SK-N-DZ (cell line): ENCODE data around the gene PI16. TPM values are rescaled to one million over a fixed set of nuclear protein-coding genes. Genes with fewer than 3 reads are reported as not detected.

Experiments
- DNase-seq: peaks from one replicate; pipeline ENCODE4 v3.0.0-alpha.2; 2015; ENCODE audit warnings: low spot score
- polyA plus RNA-seq, 2 experiments: library from polyadenylated mRNA; depleted of rRNA; stranded (reverse); fragments of >200 nt; gene quantifications; 2 replicates each; pipeline ENCODE4 v1.2.3, GENCODE V29; 2014

Gene PI16, protein sequence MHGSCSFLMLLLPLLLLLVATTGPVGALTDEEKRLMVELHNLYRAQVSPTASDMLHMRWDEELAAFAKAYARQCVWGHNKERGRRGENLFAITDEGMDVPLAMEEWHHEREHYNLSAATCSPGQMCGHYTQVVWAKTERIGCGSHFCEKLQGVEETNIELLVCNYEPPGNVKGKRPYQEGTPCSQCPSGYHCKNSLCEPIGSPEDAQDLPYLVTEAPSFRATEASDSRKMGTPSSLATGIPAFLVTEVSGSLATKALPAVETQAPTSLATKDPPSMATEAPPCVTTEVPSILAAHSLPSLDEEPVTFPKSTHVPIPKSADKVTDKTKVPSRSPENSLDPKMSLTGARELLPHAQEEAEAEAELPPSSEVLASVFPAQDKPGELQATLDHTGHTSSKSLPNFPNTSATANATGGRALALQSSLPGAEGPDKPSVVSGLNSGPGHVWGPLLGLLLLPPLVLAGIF
- polyA plus RNA-seq (2014; cell fraction: cytosol; rRNA removed), result not detected in 2 replicates
- polyA plus RNA-seq (2014; cell fraction: nucleus; rRNA removed), result not detected in 2 replicates

DNA sequence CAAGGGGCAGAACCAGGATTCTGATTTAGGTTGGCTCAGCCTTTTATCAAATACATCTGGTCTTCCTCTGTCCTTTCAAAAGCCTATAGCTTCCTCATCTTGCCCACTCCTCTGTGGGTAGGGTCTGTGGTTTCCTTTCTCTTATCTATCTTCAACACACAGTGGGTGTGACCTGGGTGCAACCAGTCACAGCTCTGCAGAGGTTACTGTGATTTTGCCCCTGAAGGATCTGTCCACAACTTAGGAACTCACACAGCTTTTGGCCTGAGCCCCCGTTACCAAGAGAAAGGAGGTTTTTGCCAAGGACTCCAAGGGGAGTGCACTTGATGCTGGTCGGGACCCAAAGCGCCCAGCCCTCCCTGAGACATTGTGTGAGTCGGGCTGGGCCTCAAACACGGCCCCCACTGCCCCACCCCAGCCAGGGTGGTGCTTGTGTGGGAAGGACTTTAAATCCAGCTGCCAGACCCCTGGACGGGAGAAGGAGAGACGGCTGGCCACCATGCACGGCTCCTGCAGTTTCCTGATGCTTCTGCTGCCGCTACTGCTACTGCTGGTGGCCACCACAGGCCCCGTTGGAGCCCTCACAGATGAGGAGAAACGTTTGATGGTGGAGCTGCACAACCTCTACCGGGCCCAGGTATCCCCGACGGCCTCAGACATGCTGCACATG is at the start of gene PI16:
Gene PI16 (plus strand): TSS at position 477 of the 670 bp plus-strand sequence. CDS start 23 bp downstream, at position 500.
- no peak for DNase-seq

DNA sequence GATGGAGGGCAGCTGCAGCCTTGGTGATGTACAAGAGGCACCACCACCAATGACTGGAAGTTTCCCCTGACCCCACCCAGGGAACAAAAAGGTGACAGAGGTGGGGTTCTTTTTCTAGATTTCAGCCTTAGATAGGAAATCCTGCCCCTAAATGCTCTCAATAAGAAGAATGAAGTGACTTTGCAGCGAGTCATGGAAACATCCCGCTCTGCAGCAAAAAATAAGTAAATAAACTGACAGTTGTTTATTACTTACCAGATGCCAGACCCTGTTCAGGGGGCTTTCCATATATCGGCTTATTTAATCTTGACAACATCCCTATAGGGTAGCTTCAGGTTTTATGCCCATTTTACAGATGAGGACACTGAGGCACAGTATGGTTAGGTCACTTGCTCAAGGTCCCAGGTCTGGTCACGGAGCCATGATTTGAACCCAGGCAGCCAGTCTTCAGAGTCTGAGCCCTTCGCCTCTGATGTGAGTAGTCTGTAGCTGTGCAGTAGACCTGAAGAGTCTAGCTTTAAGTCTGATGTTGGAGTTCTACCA is 49.6 kb upstream of the PI16 start:
- no peak for DNase-seq

DNA sequence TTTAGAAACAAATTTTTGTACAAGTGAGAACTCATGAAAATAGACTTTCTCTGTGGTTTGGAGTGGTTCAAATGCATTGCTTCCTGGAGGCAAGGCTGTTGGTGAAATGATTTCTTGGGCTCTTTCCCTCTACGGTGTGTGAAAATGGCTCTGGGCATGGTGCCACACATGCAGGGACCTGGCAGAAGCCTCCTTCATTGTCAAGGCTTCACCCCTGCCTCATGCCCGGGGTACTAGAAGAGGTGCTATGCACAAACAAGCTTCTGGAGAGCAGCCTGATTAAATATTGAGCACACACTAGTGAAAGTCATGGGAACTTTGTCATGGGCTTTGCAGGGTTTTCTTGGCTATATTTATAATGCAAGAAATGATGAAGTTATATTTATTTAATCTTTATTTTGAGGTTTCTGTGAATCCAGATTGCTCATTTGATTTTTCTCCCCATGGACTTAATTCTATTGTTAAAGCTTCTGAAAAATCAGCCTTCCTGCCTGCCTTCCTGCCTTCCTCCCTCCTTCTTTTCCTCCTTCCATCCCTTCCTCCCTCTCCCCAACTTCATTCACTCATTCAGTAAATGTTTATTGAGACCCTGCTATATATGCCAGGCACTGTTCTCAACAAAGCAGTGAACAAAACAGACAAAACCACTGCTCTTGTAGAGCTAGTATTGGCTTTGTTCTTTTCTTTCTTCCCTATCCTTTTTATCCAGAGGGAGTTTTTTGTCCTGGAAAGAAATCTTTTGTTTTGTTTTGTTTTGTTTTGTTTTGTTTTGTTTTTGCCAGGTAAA is 47.8 kb upstream of the PI16 start:
- no peak for DNase-seq

DNA sequence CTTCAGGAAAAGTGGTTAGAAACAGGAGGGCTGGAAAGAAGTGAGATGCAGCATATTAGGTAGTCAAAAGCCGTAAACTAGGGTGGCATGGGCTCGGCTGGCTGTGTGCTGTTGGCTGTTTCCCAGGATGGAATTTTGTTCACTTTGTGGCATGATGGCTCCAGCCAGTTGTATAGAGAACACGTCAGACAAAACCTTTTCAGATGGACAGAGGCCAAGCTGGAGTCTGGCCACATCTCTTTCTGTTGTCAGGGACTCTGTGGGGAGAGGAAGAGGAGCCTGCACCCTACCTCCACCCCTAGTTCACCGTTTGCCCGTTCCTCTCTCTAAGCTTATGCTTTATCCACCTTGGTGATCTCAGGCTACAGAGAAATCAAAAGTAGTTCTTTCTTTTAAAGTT is 46.8 kb upstream of the PI16 start:
- no peak for DNase-seq

DNA sequence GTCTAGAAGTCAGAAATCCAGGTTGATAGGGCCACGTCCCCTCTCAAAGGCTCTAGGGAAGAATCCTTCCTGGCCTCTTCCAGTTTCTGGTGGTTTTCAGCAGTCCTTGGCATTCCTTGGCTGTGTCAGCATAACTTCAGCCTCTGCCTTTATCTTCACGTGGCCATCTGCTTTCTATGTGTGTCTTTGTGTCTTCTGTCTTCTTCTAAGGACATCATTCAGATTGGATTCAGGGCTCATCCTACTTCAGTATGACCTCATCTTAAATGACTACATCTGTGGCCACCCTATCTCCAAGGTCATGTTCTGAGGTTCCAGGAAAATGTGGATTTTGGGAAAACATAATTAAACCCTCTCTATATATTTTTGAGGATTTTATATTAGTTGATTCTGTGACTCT is 45.8 kb upstream of the PI16 start:
- no peak for DNase-seq

DNA sequence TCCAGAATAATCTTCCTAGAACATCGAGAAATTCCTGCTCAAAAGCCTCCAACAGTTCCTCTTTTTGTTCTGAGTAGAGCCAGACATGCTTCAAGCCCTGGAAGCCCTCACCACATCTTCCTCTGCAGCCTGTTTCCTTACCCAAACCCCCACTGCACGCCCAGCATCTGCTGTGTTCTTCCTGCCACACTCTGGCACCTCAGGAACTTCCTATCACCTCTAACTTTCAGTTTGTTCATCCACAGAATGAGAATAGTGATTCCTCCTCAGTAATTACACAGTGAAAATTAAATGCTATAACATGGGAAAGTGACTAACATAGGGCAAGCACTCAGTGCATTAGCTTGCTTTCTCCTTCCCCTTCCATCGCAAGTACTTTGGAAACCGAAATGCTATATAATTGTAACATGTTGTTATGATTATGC is 42.5 kb upstream of the PI16 start:
- DNase-seq, result no peak

DNA sequence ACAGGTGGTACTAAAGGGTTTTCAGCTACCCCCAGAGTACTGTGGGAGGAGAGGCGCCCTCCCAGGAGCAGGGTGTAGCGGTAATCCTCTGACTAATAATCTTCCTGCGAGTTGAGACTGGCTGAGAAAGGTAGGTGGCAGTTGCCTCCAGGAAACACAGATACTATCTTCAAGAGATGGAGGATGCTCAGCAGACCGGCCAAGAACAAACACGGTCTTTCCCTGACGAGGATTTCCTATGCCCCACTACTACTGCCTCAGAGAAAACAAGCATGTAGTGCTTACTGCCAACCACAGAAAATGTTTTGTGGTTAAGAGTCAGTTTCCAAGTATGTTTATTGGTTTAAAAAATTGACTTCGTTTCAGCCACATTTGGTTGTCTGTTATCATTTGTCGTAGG is 42.0 kb upstream of the PI16 start:
- no peak for DNase-seq

DNA sequence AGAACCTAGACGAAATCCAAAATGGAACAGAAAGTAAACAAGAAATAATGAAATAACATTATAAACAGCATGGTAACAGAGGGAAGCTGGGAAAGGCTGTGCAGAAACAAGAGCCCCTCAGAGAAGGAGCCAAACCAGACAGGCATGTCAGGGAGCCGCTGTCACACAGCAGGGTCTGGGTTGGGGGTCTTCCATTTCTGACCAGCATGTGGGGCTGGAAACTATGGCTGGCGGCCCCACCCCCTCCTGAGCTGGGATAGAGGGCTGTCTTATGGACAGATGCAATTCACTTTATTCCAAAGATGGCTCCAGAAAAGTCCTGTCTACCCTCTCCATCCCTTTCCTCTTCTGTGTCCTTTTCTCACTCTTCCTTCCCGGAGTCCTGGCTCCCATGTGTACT is 41.5 kb upstream of the PI16 start:
- DNase-seq, result no peak

DNA sequence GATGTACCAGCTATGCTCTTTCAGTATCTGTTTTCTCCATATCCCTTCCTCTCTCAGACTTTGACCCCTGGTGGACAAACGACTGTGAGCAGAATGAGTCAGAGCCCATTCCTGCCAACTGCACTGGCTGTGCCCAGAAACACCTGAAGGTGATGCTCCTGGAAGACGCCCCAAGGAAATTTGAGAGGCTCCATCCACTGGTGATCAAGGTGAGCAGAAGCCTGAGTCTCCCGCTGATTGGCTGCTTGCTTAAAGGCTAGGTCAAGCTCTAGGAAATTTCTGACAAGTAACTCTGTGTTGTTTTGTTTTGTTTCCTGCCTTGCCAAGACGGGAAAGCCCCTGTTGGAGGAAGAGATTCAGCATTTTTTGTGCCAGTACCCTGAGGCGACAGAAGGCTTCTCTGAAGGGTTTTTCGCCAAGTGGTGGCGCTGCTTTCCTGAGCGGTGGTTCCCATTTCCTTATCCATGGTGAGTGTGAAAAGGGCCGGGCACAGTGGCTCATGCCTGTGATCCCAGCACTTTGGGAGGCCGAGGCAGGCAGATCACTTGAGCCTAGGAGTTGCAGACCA is 40.2 kb upstream of the PI16 start:
- DNase-seq, result no peak

DNA sequence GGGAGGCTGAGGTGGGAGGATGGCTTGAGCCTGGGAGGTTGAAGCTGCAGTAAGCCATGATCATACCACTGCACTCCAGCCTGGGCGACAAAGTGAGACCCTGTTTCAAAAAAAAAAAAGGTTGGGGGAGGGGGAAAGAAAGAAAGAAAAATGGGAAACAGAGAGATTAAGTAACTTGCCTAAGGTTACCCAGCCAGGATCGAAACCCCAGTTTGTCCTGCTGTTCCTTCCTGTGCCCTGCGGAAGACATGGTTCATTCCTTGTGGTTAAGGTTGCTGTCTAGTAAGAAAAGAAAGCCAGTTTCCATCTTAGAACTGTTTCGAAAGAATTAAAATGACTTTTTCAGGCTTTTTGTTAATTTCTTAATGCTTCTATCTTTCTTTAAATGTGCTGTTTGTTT is 38.9 kb upstream of the PI16 start:
- no peak for DNase-seq

DNA sequence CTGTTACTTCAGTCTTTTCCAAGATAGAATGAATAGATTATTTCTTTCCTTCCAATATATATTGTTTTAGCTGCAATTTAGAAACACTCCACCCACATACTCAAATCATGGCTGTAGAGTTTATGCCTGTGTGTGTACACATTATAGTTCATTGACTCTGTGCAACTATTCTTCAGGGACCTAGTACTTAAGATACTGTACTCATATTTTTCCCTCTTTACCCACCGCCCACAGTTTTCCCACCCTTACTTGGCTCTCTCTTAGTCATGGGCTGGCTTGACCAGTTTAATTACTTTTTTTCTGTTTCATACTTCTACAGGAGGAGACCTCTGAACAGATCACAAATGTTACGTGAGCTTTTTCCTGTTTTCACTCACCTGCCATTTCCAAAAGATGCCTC is 38.4 kb upstream of the PI16 start:
- no peak for DNase-seq

DNA sequence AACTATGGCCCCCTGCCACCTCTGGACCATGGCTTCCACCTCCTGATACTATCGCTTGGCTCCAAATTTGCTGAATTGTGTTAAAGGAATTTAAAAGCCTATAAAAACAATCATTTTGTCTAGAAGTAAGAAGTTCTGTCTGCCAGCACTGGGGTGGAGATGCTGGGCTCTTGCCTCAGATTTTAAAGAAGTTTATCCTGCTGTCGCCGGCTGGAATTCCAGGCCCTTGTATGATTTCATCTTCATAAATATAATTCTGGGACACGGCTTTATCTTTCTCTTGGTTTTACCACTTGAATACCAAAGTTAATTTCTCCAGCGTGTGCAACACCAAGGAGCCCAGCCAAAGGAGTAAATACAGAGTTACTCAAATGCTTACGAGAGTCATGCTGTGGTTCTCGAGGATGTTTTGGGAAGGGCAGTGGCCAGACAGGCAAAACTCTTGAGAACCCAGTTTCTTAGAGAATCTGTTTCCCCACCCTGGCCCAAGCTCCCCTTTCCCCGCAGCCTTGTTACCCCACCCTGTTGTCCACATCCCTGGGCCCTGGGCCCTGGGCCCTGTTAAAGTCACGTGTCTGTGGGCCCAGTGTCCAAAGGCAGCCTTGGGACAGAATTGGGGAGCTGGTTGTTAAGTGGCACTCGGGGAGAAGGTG is 36.9 kb upstream of the PI16 start:
- DNase-seq, result no peak

DNA sequence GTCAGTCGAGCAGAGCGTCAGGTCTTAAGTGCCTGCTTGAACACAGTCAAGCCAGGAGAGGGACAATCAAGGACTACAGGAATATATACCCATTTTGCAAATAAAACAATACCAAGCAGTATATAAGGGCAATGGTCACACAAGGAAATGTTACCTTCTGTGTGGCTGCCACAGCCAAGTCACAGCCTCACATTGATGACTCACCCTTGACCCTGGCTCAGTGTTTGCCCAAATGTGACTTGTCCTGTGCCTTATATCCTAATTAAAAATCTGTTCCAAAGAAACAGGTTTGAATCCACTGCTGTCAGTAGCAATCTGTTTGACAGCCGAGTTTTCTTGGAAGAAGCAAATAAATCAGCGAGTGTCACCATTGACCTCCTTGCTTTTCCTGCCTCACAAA is 34.5 kb upstream of the PI16 start:
- DNase-seq, result no peak

DNA sequence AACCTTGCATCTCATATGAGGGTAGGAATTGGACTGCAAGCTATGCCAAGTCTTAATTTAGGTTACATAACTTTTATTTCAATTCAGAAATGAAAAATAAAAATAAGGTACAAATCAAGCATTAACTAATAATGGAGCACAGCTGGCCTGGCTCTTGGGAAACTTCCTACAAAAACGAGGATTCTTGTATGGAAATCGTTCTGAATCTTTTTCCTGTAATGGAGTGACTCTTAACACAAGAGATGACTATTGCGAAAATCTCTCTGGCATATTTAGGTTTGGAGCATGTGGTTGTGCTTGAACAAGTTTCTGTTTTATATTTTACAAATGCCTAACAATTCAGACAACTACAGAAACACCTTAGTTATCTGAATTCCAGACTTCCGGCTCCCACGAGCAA is 34.0 kb upstream of the PI16 start:
- DNase-seq, result no peak

DNA sequence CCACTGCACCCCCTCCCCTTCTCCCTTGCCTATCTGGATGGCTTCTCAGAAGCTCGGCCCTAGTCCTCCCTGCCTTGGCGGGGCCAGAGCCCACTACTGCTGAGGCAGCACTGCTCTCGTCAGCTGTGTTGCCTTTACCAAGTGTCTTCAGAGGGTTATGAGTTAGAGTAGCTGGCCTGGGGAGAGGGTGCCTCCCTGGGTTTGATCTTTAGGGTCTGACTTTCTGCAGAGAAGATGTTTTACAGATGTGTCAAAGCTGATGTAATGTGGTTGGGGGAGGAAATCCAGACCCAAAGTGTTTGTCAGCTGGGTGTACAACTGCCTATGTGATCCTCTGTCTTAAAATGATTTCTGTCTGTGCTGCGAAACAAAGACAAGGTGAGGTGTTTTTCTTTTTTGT is 30.4 kb upstream of the PI16 start:
- DNase-seq, result peak; percentile 61

DNA sequence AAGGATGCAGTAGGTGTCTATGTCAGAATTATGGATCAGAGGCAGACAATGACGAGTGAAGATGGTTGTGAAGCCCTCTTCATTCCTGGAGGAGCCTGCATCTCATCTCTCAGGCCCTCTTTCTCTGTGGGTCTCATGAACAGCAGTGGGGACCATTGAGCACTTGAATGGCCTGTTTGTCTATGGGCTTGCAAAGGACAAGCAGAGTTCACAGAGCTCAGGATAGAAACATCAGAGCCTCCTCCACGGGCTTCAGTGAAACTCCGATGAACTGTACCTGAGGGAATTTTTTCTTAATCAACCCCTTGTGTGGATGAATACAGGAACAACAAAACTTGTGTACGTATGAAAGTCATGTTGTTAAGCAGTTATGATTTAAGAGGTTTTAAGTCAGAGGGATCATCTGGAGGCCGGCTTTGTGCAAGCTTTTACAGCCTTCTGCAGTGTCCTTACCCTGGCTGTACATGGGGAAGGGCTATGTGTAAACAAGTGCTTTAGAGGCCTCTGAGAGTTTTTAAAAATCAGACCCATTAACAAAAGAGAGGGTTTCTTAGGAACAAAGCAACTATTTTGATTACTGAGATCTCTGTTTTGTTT is 29.7 kb upstream of the PI16 start:
- DNase-seq, result no peak

DNA sequence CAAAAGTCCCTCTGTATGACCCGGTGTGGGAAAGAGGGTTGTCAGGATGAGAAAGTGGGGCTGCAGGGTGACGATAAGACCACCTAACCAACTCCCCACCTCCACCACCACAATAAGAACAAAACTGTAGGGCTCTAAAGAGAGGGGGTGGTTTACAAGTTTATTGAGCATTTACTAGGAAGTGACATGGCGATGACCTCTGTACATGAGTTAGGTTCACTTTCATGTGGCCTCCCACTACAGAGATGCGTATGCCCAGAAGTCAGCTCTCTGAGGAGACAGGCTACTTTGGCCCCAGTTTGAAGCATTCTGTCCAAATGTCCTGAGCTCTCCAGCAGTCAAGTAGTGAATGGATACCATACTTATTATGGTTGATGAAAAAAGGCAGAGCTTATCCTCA is 28.7 kb upstream of the PI16 start:
- DNase-seq, result no peak

DNA sequence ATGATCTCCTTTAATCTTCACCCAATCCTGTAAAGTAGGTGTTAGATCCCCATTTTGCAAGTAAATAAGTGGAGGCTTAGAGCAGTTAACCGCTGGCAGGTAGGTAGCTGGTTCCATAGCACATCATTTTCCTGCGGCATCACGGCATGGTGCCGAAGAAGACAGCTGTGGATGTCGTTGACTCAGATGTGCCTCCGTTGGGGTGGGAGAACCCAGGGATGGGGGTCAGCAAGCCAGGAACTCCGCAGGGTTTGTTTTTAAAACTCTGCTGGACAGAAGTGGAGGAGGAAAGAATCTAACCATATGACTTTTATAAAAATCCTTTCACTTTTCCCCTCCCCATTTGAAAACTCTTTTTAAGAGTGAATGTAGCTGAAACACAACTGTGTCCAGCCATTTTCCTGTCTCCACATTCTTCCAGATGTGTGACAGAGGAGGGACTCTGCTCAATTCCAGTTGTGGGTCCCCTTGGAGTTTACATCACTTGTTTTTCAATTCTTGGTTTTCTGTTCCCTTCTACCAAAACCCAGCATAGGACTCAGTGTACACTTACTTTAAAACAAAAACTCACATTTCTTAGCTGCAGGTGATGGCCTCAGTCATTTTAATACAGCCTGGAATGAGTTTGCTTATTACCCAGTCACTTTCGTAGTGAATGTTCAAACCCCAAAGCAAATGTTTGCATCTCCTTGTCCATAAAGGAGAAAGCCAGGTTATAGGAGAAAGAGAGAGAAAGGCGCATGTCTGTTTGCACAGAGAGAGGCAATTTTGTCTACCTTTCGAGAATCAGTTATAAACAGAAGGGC is 27.6 kb upstream of the PI16 start:
- DNase-seq, result no peak

DNA sequence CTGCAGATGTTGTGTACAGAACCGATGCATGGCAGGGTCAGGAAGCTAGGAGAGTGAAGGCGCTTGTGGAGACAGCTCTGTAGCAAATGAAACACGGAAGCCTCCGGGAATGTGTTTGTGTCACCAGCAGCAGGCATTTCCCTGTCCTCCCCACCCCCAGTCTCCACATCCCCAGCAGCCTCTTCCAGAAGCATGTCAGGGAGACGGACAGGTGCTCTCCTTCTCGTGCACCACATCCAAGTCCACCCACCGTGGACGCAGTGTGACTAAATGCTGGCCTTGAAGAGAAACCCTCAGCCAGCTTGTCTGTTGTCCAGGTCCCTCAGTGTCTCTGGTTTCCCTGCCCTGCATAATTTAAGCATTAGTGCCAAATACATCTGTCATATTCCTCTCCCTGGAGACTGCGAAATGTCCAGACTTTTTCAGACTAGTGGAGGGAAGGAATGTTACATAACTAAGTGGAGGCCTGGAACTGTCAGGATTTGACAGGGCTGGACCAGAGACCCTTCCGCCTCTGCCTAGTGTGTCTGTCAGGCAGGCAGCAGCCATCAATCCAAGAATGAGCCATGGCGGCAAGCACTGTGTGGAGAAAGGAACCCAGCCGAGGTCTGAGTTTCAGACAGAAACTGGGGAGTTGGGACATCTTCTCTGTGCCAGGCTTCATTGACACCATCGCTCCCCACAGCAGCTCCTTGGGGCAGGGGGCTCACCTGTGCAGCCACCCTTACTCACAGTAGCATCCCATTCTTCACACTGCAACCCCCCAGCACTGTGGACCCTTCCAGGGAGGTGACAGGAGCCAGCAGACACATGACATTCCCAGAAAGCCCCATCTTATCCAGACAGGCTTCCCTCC is 26.6 kb upstream of the PI16 start:
- peak; percentile 88 for DNase-seq
